ENCODE measurements around the gene MYH6.

Gene MYH6

DNA sequence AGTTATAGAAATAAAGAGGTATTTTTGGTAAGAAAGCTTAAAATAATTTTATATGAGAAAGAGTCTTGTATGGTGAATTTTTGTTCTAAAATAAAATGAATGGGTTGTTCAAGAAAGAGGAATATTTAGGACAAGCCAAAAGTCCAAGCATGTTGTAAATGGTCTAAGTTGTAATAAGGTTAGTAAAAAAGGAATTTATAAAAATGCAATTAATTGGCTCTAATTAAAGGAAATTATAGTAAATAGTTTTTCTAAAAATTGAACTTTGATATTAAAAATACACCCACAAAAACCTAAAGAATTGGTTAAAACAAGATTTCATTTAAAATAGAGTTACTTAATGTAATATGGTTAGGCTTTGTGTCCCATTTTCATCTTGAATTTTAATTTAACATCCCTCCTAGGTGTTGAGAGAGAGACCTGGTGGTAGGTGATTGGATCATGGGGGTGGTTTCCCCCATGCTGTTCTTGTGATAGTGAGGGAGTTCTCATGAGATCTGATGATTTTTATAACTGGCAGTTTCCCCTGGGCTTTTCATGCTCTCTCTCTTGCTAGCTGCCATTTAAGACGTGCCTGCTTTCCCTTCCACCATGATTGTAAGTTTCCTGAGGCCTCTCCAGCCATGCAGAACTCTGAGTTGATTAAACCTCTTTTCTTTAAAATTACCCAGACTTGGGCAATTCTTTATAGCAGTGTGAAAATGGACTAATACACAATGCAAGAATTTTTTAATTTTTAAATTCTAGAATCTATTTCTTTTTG, 68.4 kb downstream of the MYH6 start:
- in situ Hi-C loops (cut with HindIII; ENCODE audit: low sequenced_read_pairs), result no loop called here

GRCh38 chr14:23335623-23336022, 72.5 kb downstream of the MYH6 start:
- in situ Hi-C loops (cut with HindIII; ENCODE audit: low sequenced_read_pairs), result no loop called here

Measured in DLD1 (cell line).